Right lobe of liver (tissue), 6 donors: ENCODE data around the gene XAF1. TPM values are rescaled to one million over a fixed set of nuclear protein-coding genes. Genes with fewer than 3 reads are reported as not detected.
A peak's percentile ranks its signal among the peaks of the same experiment; 100 is the strongest.

Experiments
- ATAC-seq, 4 donors: fragments of 200-7000 bp; cut with Tn5 transposase; one replicate each; pipeline ENCODE4 v1.9.1; 2020; ENCODE audit warnings: mild to moderate bottlenecking in 4 of 4, moderate library complexity in 4 of 4
- DNase-seq, 3 donors: peaks; one replicate each; pipeline ENCODE4 v3.0.0-alpha.2; 2020
- H3K27ac ChIP-seq, 3 donors: fragments of 200-600 bp; one replicate each; pipeline ENCODE4 v1.8.0; 2022
- H3K27me3 ChIP-seq, 2 donors: fragments of 200-600 bp; one replicate each; pipeline ENCODE4 v1.8.0; 2022
- H3K36me3 ChIP-seq, 4 donors: fragments of 200-600 bp; sonication (generic) in 1 of 4; one replicate each; pipeline versions ENCODE4 v1.5.1 to v1.8.0; 2017 to 2022; ENCODE audit warnings: control low read depth in 1 of 4
- H3K4me1 ChIP-seq, 4 donors: fragments of 200-600 bp; sonication (generic) in 1 of 4; one replicate each; pipeline versions ENCODE4 v1.5.1 to v1.8.0; 2017 to 2022; ENCODE audit warnings: control low read depth in 1 of 4
- H3K4me3 ChIP-seq, 3 donors: fragments of 200-600 bp; one replicate each; pipeline ENCODE4 v1.8.0; 2022
- H3K9me3 ChIP-seq, 4 donors: fragments of 200-600 bp; sonication (generic) in 1 of 4; one replicate each; pipeline versions ENCODE4 v1.5.1 to v1.8.0; 2017 to 2022; ENCODE audit warnings: control low read depth in 1 of 4
- POLR2A ChIP-seq: fragments of 450-650 bp; IDR thresholded peaks from one replicate; pipeline ENCODE4 v1.6.1; 2017; ENCODE audit warnings: antibody characterized with exemption, mild to moderate bottlenecking
- WGBS: methylation state at CpG from one replicate; pipeline ENCODE4 v1.1.6; 2018; ENCODE audit warnings: low coverage, low lambda C conversion rate; ENCODE audit not compliant: insufficient coverage; ENCODE audit errors: missing lambda C conversion rate; 5-methylcytosine and 5-hydroxymethylcytosine counted together
- intact Hi-C, 2 donors: fragments of 100-400 bp; cut with DNase I; formaldehyde crosslinking; loops; one replicate each; pipeline versions ENCODE4 v1.11.2 to v1.14.1; 2022
- total RNA-seq, 6 experiments: library from RNA; depleted of rRNA in 2 of 6; stranded (reverse); fragments of >200 nt in 2 of 6; fragmentation: NEBNext Ultra II Directional in 3 of 6; extraction: Animal tissue kit (Norgen Biotek cat#: 25700) in 3 of 6; gene quantifications; one replicate each; pipeline versions ENCODE4 v1.1.0 to v1.2.4, GENCODE V29; 2016 to 2023
- TF ChIP-seq, protein P1 (sequence below), 4 donors: fragments of 200-600 bp in 3 of 4; fragments of 450-650 bp in 1 of 4; IDR thresholded peaks; one replicate each; pipeline versions ENCODE4 v1.5.1 to v1.8.0; 2016 to 2022; ENCODE audit warnings: antibody characterized with exemption in 4 of 4, mild to moderate bottlenecking in 2 of 4
- donor health status: DM: no; HTN: yes; CAD: no.
- donor health status: DM: no; HTN: no; CAD: no.
- donor health status: DM: no; HTN: no; CAD: no.
- donor health status: DM: no; HTN: yes; CAD: no.
- donor health status: DM: no; HTN: yes; CAD: no.

The XAF1 gene
- total RNA-seq, 6 experiments from 2014 or later: 15.9 to 76.8 (median 42.7) TPM

DNA sequence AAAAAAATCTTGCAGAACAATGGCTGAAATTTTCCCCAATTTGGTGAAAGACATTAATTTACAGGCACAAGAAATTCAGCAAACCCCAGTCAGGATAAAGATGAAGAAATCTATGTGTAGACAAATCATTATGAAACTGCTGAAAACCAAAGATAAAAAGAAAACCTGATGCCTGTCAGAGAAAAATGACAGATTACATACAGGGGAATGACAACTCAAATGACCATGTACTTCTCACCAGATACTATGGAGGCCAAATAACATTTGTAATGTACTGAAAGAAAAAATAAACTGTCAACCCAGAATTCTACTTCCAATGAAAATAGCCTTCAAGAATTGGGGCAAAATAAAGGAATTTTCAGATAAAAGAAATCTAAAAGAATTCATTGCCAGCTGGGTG, 7.2 kb upstream of the XAF1 start:
- no peak for TF ChIP-seq POLR2A
- TF ChIP-seq, protein P1, sequence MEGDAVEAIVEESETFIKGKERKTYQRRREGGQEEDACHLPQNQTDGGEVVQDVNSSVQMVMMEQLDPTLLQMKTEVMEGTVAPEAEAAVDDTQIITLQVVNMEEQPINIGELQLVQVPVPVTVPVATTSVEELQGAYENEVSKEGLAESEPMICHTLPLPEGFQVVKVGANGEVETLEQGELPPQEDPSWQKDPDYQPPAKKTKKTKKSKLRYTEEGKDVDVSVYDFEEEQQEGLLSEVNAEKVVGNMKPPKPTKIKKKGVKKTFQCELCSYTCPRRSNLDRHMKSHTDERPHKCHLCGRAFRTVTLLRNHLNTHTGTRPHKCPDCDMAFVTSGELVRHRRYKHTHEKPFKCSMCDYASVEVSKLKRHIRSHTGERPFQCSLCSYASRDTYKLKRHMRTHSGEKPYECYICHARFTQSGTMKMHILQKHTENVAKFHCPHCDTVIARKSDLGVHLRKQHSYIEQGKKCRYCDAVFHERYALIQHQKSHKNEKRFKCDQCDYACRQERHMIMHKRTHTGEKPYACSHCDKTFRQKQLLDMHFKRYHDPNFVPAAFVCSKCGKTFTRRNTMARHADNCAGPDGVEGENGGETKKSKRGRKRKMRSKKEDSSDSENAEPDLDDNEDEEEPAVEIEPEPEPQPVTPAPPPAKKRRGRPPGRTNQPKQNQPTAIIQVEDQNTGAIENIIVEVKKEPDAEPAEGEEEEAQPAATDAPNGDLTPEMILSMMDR (IDR thresholded peaks at IDR 0.05): no peak
- ATAC-seq: no peak
- intact Hi-C loops: no loop called here

DNA sequence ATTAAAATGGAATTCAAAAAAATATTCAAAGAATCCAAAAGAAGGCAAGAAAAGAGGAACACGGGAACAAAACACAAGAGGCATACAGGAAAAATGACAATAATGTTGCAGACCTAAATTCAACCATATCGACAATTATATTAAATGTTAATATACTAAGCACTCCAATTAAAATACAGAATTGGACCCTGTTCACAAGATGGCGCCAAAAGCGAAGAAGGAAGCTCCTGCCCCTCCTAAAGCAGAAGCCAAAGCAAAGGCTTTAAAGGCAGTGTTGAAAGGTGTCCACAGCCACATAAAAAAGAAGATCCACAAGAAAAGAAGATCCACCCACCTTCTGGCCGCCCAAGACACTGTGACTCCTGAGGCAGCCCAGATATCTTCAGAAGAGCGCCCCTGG, 6.3 kb upstream of the XAF1 start:
- ATAC-seq: no peak
- TF ChIP-seq, protein P1 (IDR thresholded peaks at IDR 0.05): no peak
- TF ChIP-seq POLR2A: no peak
- intact Hi-C loops: no loop called here
- H3K9me3 ChIP-seq: no peaks in the 10 kb centered on the region
- no peak for DNase-seq
- H3K4me1 ChIP-seq: peaks cover 0 to 30% (median 11%) of the 10 kb centered on the region in 4 donors
- no peaks in the 10 kb centered on the region for H3K36me3 ChIP-seq
- WGBS: 87% methylated on average over 5 of the region's 6 CpGs
- H3K27ac ChIP-seq: no peak overlapping the region
- no peaks in the 10 kb centered on the region for H3K27me3 ChIP-seq
- H3K4me3 ChIP-seq: no peak overlapping the region

More for the DNA sequence above, 7.2 kb upstream of the XAF1 start:
- Histone ChIP-seq H3K27me3 (no peaks in the 10 kb centered on the region), H3K9me3 (no peaks in the 10 kb centered on the region), H3K4me3 (no peak overlapping the region), H3K4me1 (peaks cover 0 to 27% (median 10%) of the 10 kb centered on the region in 4 donors), H3K36me3 (no peaks in the 10 kb centered on the region), H3K27ac (no peak overlapping the region)
- no peak for DNase-seq

DNA sequence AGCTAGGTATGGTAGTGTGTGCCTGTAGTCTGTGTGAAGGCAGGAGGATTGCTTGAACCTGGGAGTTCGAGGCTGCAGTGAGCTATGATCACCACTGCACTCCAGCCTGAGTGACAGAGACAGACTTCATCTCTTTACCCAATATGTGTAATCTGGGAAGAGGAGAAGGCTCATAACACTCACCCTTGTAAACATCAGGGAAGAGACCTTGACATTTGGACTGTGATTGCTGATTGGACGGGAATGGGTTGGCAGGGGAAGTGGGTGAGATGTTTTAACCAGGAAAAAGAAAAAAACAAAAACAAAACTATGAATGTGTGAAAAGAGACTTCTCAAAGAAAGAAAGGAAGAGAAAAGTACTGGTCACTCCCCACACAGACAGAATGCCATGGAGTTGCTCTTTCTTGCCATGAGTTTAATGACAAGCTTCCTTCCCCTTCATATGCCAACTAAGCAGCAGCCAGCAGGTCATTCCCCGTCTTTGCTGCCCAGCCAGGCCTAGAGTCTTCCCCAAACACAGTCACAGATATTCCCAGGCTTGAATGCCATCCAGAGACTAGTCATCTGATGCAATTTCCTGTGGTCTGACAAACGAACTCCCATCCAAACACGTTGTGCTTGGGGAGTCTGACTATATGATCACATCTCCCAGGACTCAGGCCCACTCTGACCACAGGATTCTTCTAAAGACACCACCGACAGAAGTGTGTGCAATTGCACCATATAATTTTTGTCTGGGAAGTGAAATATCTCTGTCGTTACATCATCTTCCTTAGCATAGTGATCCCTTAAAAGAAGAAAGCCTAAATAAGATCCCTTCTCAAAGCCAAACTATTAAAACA, 3.6 kb upstream of the XAF1 start:
- 9% methylated on average over 7 of the region's 7 CpGs for WGBS
- no peaks in the 10 kb centered on the region for H3K27me3 ChIP-seq
- H3K27ac ChIP-seq: peak overlapping the region; percentile 83 to 89 (median 88)
- H3K9me3 ChIP-seq: no peaks in the 10 kb centered on the region
- no peak overlapping the region for H3K4me3 ChIP-seq
- peak; percentile 69 to 80 (median 74) for ATAC-seq
- H3K36me3 ChIP-seq: no peaks in the 10 kb centered on the region
- peak; percentile 63 to 72 (median 70) for DNase-seq
- TF ChIP-seq POLR2A: peak; percentile 83
- TF ChIP-seq, protein P1 (IDR thresholded peaks at IDR 0.05): peak in 2 of 4 donors; percentile 7 to 32
- peaks cover 0 to 43% (median 14%) of the 10 kb centered on the region in 4 donors for H3K4me1 ChIP-seq
- intact Hi-C loops: no loop called here

DNA sequence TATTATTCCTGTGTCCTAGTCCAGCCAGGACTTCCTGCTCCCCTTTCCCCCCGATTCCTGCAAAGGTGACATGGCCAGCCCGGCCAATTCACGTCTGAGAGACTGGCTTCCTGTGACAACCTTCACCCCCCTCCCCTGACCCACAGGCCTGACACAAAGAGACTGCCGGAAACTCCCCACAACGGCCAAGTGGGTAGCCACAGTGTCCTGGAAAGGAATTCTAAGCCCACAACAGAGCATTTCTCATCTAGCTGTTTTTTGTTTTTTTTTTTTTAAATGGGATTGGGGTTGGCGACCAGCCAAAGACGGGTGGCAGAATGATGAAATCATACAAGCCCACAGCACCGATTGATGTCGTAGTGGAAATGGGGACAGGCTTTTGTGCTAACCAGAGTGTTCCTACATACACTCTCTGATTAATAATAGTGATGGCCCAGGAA, 2.8 kb upstream of the XAF1 start:
- intact Hi-C loops: no loop called here
- Histone ChIP-seq H3K9me3 (no peaks in the 10 kb centered on the region), H3K27ac (peak overlapping the region; percentile 83 to 89 (median 88)), H3K4me1 (peaks cover 0 to 51% (median 17%) of the 10 kb centered on the region in 4 donors), H3K4me3 (no peak overlapping the region), H3K36me3 (no peaks in the 10 kb centered on the region), H3K27me3 (no peaks in the 10 kb centered on the region)
- ATAC-seq (peak; percentile 51 to 68 (median 60)), DNase-seq (peak in 2 of 3 donors; percentile 59 to 79)
- 6% methylated on average over 7 of the region's 9 CpGs for WGBS
- TF ChIP-seq POLR2A: no peak
- TF ChIP-seq, protein P1 (IDR thresholded peaks at IDR 0.05): no peak
